CD4-positive, alpha-beta T cell treated with Interleukin-6 at 100 ng/mL for 8 hours (primary cell): ENCODE results near the gene PTPDC1.
"Not testable (repeated sequence)": the region's sequence is repeated elsewhere in the genome, so short reads cannot be mapped to it uniquely, and the experiment has no call there.

Source experiments
- DNase-seq: peaks from one replicate; pipeline ENCODE4 v3.0.0-alpha.2; 2020; ENCODE audit warnings: mixed read lengths, low spot score

The PTPDC1 gene

DNA sequence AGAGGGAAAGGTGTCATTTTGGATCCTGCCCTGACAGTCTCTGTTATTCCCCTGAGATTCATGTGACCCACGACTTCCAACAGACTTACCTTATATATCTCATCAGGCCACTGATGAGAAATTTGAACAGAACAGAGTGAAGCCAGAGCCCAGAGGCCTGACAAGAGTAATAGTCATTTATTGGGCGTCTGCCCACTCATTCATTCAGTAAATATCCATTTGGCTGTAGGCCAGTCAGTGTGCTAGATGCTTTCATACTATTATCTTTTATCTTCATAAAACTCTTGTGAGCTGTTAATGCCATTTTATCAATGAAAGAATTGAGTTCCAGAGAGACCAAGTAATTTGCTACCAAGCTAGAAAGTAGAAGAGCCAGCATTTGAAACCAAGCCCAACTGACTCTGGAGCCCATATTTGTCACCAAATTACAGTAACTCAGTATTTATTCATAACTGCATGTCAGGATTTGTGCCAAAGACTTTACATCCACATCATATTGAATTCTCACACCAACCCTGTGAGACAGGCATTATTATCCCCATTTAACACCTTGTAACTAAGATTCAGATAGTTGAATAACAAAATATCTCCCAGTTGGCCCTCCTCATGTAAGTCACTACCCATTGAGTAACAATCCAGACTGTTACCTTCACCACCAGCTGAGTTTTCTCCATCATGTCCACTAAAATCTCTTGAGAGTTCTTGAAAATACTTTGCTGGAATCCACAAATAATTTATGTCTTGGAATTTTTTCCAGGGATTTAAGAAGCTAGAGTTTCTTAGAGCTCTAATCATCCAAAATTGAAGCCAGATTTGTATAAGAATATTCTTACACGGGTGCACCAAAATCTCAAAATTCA is 2.5 kb downstream of the PTPDC1 start:
- no peak for DNase-seq

DNA sequence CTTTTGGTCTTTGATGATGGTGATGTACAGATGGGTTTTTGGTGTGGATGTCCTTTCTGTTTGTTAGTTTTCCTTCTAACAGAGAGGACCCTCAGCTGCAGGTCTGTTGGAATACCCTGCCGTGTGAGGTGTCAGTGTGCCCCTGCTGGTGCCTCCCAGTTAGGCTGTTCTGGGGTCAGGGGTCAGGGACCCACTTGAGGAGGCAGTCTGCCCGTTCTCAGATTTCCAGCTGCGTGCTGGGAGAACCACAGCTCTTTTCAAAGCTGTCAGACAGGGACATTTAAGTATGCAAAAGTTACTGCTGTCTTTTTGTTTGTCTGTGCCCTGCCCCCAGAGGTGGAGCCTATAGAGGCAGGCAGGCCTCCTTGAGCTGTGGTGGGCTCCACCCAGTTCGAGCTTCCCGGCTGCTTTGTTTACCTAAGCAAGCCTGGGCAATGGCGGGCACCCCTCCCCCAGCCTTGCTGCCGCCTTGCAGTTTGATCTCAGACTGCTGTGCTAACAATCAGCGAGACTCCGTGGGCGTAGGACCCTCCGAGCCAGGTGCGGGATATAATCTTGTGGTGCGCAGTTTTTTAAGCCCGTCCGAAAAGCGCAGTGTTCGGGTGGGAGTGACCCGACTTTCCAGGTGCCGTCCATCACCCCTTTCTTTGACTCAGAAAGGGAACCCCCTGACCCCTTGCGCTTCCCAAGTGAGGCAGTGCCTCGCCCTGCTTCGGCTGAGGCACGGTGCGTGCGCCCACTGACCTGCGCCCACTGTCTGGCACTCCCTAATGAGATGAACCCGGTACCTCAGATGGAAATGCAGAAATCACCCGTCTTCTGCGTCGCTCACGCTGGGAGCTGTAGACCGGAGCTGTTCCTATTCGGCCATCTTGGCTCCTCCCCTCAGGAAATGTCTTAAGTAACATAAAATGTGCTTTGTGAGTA is 10.2 kb downstream of the PTPDC1 start:
- DNase-seq: not testable (repeated sequence)

DNA sequence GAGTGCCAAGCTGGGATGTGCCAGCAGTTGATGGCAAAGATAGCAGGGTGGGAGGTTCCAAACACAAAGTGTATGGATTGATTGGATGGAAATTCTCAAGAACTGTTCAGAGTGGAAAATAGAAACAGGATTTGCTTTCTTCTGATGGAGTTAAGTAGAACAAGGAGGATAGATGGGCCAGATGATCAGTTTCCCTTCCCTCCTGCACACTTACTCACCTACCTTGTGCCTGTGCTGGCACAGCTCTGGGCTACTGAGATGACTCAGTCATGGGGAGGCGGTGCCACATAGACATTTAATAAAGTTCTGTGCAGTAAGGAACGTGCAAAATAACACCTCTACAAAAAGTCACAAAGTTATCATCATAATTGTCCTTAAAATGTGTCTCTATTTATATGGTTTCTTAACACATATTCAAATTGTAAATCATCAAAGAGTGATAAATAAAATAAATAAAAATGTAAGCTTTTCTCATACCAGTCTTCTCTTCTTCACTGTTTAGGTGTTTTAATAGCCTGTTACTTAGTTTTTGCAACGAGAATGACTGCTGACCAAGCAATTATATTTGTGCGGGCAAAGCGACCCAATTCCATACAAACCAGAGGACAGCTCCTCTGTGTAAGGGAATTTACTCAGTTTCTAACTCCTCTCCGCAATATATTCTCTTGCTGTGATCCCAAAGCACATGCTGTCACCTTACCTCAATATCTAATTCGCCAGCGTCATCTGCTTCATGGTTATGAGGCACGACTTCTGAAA is 12.7 kb downstream of the PTPDC1 start:
- DNase-seq: no peak

DNA sequence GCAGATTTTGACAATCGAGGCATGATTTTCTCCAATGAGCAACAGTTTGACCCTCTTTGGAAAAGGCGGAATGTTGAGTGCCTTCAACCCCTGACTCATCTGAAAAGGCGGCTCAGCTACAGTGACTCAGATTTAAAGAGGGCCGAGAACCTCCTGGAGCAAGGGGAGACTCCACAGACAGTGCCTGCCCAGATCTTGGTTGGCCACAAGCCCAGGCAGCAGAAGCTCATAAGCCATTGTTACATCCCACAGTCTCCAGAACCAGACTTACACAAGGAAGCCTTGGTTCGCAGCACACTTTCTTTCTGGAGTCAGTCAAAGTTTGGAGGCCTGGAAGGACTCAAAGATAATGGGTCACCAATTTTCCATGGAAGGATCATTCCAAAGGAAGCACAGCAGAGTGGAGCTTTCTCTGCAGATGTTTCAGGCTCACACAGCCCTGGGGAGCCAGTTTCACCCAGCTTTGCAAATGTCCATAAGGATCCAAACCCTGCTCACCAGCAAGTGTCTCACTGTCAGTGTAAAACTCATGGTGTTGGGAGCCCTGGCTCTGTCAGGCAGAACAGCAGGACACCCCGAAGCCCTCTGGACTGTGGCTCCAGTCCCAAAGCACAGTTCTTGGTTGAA is 13.6 kb downstream of the PTPDC1 start:
- no peak for DNase-seq

DNA sequence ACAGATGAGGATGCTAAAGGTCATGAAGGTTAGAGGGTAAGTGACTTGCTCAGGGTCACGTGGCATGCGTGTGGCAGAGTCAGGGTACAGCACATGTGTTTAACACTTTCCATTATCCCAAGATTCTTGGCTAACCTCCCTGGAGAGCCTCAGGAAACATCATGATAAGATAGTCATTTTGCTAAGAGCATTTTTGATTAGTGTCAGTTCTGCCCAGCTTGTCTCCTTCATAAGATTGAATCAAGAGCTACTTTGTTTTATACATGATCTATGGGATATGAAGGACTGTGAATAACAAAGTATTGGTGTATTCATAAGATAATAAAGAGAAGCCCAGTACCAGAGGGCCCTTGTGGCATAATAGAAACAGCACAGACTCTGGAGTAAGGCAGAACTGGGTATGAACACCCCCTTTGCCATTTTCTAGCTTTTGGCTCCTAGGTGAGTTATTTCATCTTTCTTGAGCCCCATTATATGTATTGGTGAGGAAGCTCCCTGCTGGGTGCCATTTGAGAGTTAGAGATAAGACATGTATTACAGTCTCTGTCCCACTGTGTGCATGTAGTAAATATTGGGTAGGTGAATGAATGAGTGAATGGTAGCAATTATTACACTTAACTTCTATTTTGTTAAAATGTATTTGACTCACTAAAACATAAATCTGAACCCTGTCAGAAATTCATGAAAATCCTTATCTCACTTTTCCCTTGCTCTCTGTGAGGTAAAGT is 16.1 kb downstream of the PTPDC1 start:
- no peak for DNase-seq

DNA sequence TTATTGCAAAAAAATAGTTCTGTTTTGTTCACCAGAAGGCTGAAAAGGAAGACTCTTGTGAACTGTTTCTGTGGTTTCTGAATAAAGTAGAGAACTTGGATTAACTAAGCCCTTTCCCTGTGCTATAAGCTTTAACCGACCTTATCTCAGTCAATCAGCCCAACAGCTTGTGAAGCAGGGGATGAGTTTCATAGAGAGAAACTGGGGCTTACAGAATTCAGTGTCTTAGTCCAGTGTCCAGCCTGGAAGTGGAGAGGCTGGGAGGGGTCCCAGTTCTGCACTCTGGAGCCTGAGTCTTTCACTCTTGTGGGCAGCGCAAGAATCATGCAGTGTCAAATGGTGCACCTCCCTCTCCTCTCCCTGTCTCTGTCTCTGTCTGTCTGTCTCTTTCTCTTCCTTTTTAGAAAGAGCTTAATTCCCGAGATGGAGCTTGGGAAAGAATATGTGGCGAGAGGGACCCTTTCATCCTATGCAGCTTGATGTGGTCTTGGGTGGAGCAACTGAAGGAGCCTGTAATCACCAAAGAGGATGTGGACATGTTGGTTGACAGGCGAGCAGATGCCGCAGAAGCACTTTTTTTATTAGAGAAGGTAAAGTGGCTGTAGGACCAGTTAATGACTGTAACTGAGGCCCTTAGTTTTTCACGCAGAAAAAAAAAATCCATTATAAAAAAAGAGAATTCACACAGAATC is 17.0 kb downstream of the PTPDC1 start:
- DNase-seq: no peak

DNA sequence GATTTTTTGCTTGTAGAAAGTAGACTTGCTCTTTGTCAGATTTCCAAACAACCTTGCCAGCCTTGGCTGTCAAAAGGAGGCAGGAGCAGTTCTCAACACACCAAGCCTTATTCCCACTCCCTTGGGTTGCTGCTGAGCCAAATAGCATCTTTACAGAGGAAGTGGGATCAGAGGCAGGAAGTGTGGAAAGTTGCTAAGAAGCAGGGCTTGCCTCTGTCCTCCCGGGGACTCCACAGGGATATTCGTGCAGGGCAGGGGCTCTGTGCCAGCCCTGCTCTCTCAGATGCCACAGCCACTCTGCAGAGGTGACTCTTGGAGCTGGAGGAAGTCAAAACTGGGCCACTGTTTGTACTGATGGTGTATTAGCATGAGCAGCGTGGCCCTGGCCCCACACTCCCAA is 24.3 kb downstream of the PTPDC1 start:
- DNase-seq: no peak

DNA sequence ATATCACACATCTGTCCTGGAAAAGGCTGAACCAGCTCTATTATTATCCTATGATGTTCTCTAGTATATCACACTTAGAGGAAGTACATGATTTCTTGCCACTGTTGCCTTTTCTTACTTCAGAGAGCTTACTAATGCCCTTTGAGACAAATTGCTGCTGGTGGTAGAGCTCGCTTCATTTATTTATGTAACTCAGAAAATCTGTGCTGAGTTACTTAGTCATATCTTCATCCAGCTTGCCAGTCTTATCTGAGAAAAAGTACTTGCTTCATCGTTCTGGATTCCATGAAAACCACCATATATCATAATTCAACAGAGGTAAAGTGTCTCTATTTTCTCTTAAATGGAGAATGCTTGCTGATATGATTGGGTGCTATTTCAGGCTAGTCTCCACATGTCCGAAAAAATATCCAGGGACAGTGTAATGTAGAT is 26.6 kb downstream of the PTPDC1 start:
- DNase-seq: no peak

DNA sequence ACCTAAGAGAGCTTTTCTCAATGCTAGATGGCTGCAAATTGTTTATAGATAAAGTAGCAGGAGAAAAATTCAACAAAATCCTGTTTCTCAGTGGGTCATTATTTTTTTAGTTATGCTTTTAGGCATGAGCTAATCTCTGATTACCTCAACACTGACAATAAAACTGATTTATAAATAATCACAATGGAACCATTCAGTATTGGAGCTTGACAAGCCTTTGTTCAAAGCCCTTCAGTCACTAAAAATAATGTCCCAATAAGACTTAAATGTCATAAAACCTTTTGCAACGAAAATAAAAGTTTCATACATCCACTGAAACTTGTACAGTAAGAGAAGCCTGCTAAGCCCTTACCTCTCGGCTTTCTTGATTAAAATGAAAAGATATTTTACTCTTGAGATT is 27.2 kb downstream of the PTPDC1 start:
- DNase-seq: no peak

DNA sequence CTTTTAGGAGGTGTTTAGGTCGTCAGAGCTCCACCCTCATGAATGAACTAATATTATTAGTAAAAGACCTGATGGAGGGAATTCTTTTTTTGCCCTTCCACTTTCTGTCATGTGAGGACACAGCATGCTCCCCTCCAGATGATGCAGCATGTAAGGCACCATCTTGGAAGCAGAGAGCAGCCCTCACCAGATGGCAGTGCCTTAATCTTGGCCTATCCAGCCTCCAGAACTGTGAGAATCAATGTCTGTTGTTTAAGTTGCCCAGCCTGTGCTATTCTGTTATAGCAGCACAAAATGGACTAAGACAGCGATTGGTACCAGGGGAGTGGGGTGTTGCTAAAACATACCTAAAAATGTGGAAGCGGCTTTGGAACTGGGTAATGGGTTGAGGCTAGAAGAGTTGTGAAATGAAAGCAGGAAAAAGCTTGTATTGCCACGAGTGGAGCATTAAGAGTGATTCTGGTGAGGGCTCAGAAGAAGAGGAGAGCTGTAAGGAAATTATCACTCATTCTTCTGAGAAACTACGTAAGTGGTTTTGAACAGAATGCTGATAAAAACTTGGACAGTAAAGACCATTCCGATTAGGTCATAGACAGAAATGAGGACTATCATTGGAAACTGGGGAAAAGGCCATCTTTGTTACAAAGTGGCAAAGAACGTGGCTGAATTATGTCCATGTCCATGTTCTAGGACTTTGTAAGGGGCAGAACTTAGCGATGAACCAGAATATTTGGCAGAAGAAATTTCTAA is 28.6 kb downstream of the PTPDC1 start:
- DNase-seq: no peak

DNA sequence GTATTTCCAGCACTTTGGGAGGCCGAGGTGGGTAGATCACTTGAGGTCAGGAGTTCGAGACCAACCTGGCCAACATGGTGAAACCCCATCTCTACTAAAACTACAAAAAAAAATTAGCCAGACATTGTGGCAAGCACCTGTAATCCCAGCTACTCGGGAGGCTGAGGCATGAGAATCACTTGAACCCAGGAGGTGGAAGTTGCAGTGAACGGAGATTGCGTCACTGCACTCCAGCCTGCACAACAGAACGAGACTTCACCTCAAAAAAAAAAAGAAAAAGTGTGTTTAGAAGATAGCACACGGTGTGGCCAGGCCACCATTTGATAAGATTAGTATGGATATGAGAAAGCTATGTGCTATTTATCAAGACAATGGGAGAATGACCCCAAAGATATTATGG is 35.8 kb downstream of the PTPDC1 start:
- DNase-seq: not testable (repeated sequence)

DNA sequence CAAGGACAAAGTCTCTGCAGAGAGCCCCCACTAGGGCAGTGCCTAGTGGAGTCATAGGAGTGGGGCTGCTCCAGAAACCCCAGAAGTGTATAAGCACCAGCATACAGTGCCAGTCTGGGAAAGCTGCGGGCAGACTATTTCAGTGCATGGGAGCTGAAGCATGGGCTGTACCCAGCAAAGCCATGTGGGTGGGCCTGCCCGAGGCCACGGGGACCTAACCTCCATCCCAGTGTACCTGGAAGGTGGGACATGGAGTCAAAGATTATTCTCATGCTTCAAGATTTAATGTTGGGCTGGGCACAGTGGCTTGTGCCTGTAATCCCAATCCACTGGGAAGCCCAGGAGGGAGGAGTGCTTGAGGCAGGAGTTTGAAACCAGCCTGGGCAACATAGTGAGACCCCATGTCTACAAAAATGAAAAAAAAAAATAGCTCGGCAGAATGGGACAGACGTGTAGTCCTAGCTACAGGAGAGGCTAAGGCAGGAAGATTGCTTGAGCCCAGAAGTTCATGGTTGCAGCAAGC is 36.7 kb downstream of the PTPDC1 start:
- no peak for DNase-seq

DNA sequence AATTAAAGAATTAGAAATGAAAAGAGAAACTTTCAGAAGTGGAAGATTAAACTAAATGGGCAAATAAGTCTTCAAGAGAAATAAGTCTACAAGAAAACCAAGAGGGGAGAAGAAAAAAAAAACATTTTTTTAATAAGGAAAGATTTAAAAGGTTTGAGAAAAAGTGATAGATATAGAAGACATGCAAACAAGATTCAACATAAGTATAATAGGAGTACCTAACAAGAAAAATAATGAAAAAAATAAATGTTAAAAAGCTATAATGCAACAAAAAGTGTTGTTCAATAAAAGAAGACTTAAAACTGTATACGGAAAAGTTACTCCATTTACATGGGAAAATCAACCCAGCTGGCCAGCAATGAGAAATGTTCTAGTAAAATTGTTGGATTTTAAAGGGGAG is 42.6 kb downstream of the PTPDC1 start:
- no peak for DNase-seq

DNA sequence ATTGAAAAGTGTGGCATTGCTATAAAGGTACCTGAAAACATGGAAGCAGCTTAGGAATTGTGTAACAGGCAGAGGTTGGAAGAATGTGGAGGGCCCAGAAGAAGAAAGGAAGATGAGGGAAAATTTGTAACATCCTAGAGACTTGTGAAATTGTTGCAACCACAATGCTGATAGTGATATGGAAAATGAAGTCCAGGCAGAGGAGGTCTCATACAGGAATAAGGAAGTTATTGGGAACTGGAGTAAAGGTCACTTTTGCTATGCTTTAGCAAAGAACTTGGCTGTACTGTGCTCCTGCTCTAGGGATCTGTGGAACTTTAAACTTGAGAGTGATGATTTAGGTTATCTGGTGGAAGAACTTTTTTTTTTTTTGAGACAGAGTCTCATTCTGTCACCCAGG is 43.5 kb downstream of the PTPDC1 start:
- no peak for DNase-seq

DNA sequence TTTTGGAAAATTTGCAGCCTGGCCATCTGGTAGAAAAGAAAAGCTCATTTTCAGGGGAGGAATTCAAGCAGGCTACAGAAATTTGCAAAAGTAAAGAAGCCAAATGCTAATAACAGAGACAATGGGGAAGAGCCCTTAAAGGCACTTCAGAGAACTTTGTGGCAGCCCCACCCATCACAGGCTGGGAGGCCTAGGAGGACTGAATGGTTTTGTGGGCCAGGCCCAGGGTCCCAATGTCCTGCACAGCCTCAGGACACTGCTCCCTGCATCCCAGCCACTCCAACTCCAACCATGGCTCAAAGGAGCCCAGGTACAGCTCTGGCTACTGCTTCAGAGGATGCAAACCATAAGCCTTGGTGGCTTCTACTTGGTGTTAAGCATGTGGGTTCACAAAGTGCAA is 44.3 kb downstream of the PTPDC1 start:
- DNase-seq: no peak

DNA sequence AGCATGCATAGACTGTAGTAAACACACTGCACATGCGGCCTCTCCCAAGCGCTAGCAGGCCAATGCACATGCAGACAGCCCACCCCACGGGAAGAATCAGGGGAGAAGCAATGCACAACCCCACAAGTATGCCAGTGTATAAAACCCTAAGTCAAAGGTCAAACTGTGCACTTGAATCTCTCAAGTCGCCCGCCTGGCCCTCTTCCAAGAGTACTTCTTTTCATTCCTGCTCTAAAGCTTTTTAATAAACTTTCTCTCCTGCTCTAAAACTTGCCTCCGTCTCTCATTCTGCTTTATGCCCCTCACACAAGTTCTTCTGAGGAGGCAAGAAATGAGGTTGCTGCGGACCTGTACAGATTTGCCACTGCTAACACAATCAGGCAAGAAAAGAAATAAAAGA is 50.4 kb downstream of the PTPDC1 start:
- DNase-seq: no peak

DNA sequence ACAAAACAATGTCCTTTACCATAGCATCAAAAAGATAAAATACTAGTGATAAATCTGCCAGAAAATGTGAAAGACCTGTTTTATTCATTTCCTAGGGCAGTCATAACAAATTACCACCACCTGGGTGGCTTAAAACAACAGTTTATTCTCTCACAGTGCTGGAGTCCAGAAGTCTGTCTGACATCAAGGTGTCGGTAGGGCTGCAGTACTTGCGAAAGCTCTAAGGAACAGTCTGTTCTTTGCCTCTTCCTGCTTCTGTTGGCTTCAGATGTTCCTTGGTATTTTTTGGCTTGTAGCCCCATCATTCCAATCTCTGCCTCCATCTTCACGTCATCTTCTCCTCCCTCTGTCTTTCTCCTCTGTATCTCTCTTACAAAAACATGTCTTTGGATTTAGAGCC is 51.0 kb downstream of the PTPDC1 start:
- DNase-seq: no peak

DNA sequence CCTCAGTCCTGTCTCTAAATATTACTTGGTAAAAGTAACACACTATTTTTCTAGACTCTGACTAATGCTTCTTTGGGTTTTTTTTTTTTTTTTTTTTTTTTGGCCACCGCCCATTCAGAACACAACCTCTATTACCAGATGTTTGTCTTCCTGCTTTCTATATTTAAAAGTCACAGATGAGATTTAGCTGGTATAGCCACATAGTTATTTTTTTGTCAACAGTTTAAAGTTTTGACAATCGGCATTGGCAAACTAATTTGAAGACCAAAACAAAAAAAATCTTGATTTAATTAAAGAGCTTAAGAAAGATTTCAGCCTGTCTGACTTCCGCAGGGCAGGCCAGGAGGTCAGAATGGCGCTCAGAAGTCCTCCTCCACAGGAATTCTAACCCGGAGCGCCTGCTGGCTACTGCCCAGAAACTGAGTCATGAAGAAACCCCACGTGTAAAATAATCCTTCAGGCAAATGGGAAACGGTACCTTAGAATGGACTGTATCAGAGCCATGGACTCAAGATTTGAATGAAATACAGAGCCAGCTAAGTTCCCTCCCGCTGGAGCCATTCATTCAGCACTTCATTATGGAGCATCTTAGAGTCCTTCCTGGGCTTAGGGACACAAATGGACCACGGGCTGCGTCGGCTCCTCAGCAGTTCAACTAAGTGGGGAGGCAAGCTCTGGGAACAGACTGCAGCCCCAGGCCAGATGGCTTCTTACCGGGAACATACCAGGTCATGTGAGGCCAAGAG is 55.6 kb downstream of the PTPDC1 start:
- no peak for DNase-seq

DNA sequence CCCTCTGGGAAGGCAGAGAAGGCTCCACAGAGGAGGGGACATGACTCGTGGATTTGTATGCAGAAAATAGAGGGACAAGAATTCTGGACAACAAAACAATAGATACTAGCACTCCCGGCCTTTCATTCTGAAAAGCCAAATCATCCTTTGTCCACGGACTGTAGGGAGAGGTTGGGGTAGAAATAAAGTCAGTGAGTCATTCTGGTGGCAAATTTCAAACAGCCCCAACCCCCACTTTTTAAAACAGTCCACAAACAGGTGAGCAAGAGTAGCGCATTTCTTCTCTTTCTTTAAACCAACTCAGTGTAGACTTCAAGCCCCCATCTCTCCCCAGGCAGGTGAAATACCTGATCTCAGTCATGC is 56.1 kb downstream of the PTPDC1 start:
- DNase-seq: no peak
